ENCODE data around the gene ZNF518B.
"Not testable (repeated sequence)": the region's sequence is repeated elsewhere in the genome, so short reads cannot be mapped to it uniquely, and the experiment has no call there.

Gene ZNF518B

GRCh38 chr4:10454121-10454520 lies 3.1 kb downstream of the ZNF518B start:
- Histone ChIP-seq H3K4me1 (ENCODE audit: control insufficient read depth, insufficient read depth, low read length) (no peaks in the 10 kb centered on the region), H3K27me3 (ENCODE audit: control insufficient read depth, insufficient read depth, low read length) (peaks cover 9% of the 10 kb centered on the region), H3K9me3 (ENCODE audit: control insufficient read depth, low read length) (no peaks in the 10 kb centered on the region), H3K4me3 (ENCODE audit: low read length) (no peak overlapping the region), H3K36me3 (ENCODE audit: control insufficient read depth, insufficient read depth, low read length) (no peaks in the 10 kb centered on the region), H3K9ac (ENCODE audit: low read length) (no peak overlapping the region)

GRCh38 chr4:10448991-10449390 lies 8.2 kb downstream of the ZNF518B start:
- H3K4me3 ChIP-seq (ENCODE audit: low read length) = no peak overlapping the region
- H3K9ac ChIP-seq (ENCODE audit: low read length) = no peak overlapping the region
- H3K9me3 ChIP-seq (ENCODE audit: control insufficient read depth, low read length) = peaks cover 5% of the 10 kb centered on the region
- no peaks in the 10 kb centered on the region for H3K27me3 ChIP-seq (ENCODE audit: control insufficient read depth, insufficient read depth, low read length)
- H3K4me1 ChIP-seq (ENCODE audit: control insufficient read depth, insufficient read depth, low read length) = no peaks in the 10 kb centered on the region
- no peaks in the 10 kb centered on the region for H3K36me3 ChIP-seq (ENCODE audit: control insufficient read depth, insufficient read depth, low read length)

GRCh38 chr4:10442976-10443375 lies 14.2 kb downstream of the ZNF518B start:
- no peaks in the 10 kb centered on the region for H3K27me3 ChIP-seq (ENCODE audit: control insufficient read depth, insufficient read depth, low read length)
- peaks cover 2% of the 10 kb centered on the region for H3K9me3 ChIP-seq (ENCODE audit: control insufficient read depth, low read length)
- H3K9ac ChIP-seq (ENCODE audit: low read length) = no peak overlapping the region
- H3K4me1 ChIP-seq (ENCODE audit: control insufficient read depth, insufficient read depth, low read length) = no peaks in the 10 kb centered on the region
- no peaks in the 10 kb centered on the region for H3K36me3 ChIP-seq (ENCODE audit: control insufficient read depth, insufficient read depth, low read length)
- no peak overlapping the region for H3K4me3 ChIP-seq (ENCODE audit: low read length)

- H3K27me3 ChIP-seq (ENCODE audit: control insufficient read depth, insufficient read depth, low read length) = no peaks in the 10 kb centered on the region
- H3K36me3 ChIP-seq (ENCODE audit: control insufficient read depth, insufficient read depth, low read length) = no peaks in the 10 kb centered on the region
- no peaks in the 10 kb centered on the region for H3K9me3 ChIP-seq (ENCODE audit: control insufficient read depth, low read length)
- H3K4me3 ChIP-seq (ENCODE audit: low read length) = no peak overlapping the region
- no peaks in the 10 kb centered on the region for H3K4me1 ChIP-seq (ENCODE audit: control insufficient read depth, insufficient read depth, low read length)
- H3K9ac ChIP-seq (ENCODE audit: low read length) = no peak overlapping the region
Measured at GRCh38 chr4:10441512-10441911, 15.7 kb downstream of the ZNF518B start.

DNA sequence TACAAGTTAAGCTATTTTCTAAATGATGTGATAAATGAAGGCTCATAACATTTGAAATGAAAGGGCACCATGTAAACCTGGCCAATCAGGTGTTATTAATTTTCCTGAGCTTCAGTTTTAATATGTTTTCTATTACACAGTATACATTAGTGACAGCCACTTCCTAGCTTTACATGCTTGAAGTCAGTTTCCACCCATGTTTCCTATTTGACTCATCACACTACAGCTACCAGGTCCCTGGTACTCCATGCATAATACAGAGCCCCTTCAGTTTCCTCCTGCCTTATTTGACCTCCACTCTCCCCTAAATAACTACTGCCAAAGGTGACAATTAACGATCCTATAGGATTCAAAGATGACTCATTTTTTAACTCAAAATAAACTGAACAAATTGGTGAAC lies 18.3 kb downstream of the ZNF518B start:
- Histone ChIP-seq H3K9ac (ENCODE audit: low read length) (no peak overlapping the region), H3K27me3 (ENCODE audit: control insufficient read depth, insufficient read depth, low read length) (no peaks in the 10 kb centered on the region), H3K9me3 (ENCODE audit: control insufficient read depth, low read length) (no peaks in the 10 kb centered on the region), H3K4me1 (ENCODE audit: control insufficient read depth, insufficient read depth, low read length) (no peaks in the 10 kb centered on the region), H3K4me3 (ENCODE audit: low read length) (no peak overlapping the region), H3K36me3 (ENCODE audit: control insufficient read depth, insufficient read depth, low read length) (no peaks in the 10 kb centered on the region)

DNA sequence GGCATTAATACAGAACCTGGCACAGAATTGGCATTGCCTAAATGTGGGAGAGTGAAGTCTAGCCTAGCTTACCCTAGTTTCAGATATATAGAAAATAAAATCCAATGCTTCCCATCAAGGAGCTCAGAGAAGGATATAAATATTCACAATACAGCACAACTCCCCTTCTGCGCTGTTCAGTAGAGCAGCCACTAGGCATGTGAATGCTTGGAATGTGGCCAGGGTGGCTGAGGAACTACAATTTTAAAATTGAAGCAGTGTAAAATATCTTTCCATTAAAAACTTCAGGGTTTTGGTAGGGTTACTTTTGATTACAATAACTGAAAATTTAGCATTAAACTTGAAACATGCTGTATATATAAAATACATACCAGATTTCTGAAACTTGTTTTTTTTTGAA lies 19.5 kb downstream of the ZNF518B start:
- H3K4me1 ChIP-seq (ENCODE audit: control insufficient read depth, insufficient read depth, low read length) = no peaks in the 10 kb centered on the region
- H3K9ac ChIP-seq (ENCODE audit: low read length) = no peak overlapping the region
- H3K36me3 ChIP-seq (ENCODE audit: control insufficient read depth, insufficient read depth, low read length) = no peaks in the 10 kb centered on the region
- no peak overlapping the region for H3K4me3 ChIP-seq (ENCODE audit: low read length)
- H3K27me3 ChIP-seq (ENCODE audit: control insufficient read depth, insufficient read depth, low read length) = no peaks in the 10 kb centered on the region
- no peaks in the 10 kb centered on the region for H3K9me3 ChIP-seq (ENCODE audit: control insufficient read depth, low read length)

- not testable (repeated sequence) for H3K9ac ChIP-seq (ENCODE audit: low read length); H3K36me3 ChIP-seq (ENCODE audit: control insufficient read depth, insufficient read depth, low read length); H3K9me3 ChIP-seq (ENCODE audit: control insufficient read depth, low read length); H3K4me3 ChIP-seq (ENCODE audit: low read length); H3K27me3 ChIP-seq (ENCODE audit: control insufficient read depth, insufficient read depth, low read length); H3K4me1 ChIP-seq (ENCODE audit: control insufficient read depth, insufficient read depth, low read length)
Measured at GRCh38 chr4:10427680-10428079, 29.5 kb downstream of the ZNF518B start.

- no peak overlapping the region for H3K4me3 ChIP-seq (ENCODE audit: low read length)
- H3K4me1 ChIP-seq (ENCODE audit: control insufficient read depth, insufficient read depth, low read length) = no peaks in the 10 kb centered on the region
- no peaks in the 10 kb centered on the region for H3K9me3 ChIP-seq (ENCODE audit: control insufficient read depth, low read length)
Measured at GRCh38 chr4:10421344-10422055, 35.7 kb downstream of the ZNF518B start.

DNA sequence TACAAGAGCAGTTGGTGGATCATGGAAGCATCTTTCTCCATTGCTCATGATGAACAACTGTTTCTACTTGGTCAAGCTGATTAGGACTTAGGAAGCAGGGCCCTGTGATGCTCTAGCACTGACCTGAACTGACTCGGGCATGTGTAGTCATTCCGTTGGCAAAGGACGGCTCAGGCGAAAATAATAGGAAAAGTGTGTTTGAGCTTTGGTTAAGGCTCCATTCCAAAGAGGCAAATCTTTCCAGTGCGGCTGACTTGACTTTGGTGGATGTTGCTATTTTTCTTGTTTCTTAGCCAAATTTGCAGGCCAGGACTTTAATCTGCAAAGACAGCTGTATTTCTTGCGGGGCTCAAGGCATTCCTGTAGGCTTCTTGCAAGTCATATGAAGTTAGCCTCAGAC lies 39.5 kb downstream of the ZNF518B start:
- H3K4me1 ChIP-seq (ENCODE audit: control insufficient read depth, insufficient read depth, low read length) = no peaks in the 10 kb centered on the region
- no peaks in the 10 kb centered on the region for H3K27me3 ChIP-seq (ENCODE audit: control insufficient read depth, insufficient read depth, low read length)
- no peaks in the 10 kb centered on the region for H3K36me3 ChIP-seq (ENCODE audit: control insufficient read depth, insufficient read depth, low read length)
- H3K9me3 ChIP-seq (ENCODE audit: control insufficient read depth, low read length) = no peaks in the 10 kb centered on the region
- no peak overlapping the region for H3K4me3 ChIP-seq (ENCODE audit: low read length)
- no peak overlapping the region for H3K9ac ChIP-seq (ENCODE audit: low read length)

More at GRCh38 chr4:10421344-10422055, 35.7 kb downstream of the ZNF518B start:
- H3K36me3 ChIP-seq (ENCODE audit: control insufficient read depth, insufficient read depth, low read length) = no peaks in the 10 kb centered on the region
- no peaks in the 10 kb centered on the region for H3K27me3 ChIP-seq (ENCODE audit: control insufficient read depth, insufficient read depth, low read length)
- H3K9ac ChIP-seq (ENCODE audit: low read length) = no peak overlapping the region

GRCh38 chr4:10416441-10416840 lies 40.8 kb downstream of the ZNF518B start:
- Histone ChIP-seq H3K4me3 (ENCODE audit: low read length) (no peak overlapping the region), H3K9ac (ENCODE audit: low read length) (no peak overlapping the region), H3K9me3 (ENCODE audit: control insufficient read depth, low read length) (no peaks in the 10 kb centered on the region), H3K4me1 (ENCODE audit: control insufficient read depth, insufficient read depth, low read length) (no peaks in the 10 kb centered on the region), H3K27me3 (ENCODE audit: control insufficient read depth, insufficient read depth, low read length) (no peaks in the 10 kb centered on the region), H3K36me3 (ENCODE audit: control insufficient read depth, insufficient read depth, low read length) (no peaks in the 10 kb centered on the region)

- H3K27me3 ChIP-seq (ENCODE audit: control insufficient read depth, insufficient read depth, low read length) = no peaks in the 10 kb centered on the region
- no peak overlapping the region for H3K4me3 ChIP-seq (ENCODE audit: low read length)
- no peaks in the 10 kb centered on the region for H3K4me1 ChIP-seq (ENCODE audit: control insufficient read depth, insufficient read depth, low read length)
- no peaks in the 10 kb centered on the region for H3K9me3 ChIP-seq (ENCODE audit: control insufficient read depth, low read length)
- no peak overlapping the region for H3K9ac ChIP-seq (ENCODE audit: low read length)
- H3K36me3 ChIP-seq (ENCODE audit: control insufficient read depth, insufficient read depth, low read length) = no peaks in the 10 kb centered on the region
Measured at GRCh38 chr4:10413177-10413576, 44.0 kb downstream of the ZNF518B start.

GRCh38 chr4:10405672-10406071 lies 51.6 kb downstream of the ZNF518B start:
- no peak overlapping the region for H3K4me3 ChIP-seq (ENCODE audit: low read length)
- H3K27me3 ChIP-seq (ENCODE audit: control insufficient read depth, insufficient read depth, low read length) = no peaks in the 10 kb centered on the region
- H3K36me3 ChIP-seq (ENCODE audit: control insufficient read depth, insufficient read depth, low read length) = no peaks in the 10 kb centered on the region
- no peaks in the 10 kb centered on the region for H3K9me3 ChIP-seq (ENCODE audit: control insufficient read depth, low read length)
- no peak overlapping the region for H3K9ac ChIP-seq (ENCODE audit: low read length)
- no peaks in the 10 kb centered on the region for H3K4me1 ChIP-seq (ENCODE audit: control insufficient read depth, insufficient read depth, low read length)

All from mucosa of stomach (tissue), 1 donor.